ENCODE measurements around the gene MRPL48.

- TF ChIP-seq, protein P1, sequence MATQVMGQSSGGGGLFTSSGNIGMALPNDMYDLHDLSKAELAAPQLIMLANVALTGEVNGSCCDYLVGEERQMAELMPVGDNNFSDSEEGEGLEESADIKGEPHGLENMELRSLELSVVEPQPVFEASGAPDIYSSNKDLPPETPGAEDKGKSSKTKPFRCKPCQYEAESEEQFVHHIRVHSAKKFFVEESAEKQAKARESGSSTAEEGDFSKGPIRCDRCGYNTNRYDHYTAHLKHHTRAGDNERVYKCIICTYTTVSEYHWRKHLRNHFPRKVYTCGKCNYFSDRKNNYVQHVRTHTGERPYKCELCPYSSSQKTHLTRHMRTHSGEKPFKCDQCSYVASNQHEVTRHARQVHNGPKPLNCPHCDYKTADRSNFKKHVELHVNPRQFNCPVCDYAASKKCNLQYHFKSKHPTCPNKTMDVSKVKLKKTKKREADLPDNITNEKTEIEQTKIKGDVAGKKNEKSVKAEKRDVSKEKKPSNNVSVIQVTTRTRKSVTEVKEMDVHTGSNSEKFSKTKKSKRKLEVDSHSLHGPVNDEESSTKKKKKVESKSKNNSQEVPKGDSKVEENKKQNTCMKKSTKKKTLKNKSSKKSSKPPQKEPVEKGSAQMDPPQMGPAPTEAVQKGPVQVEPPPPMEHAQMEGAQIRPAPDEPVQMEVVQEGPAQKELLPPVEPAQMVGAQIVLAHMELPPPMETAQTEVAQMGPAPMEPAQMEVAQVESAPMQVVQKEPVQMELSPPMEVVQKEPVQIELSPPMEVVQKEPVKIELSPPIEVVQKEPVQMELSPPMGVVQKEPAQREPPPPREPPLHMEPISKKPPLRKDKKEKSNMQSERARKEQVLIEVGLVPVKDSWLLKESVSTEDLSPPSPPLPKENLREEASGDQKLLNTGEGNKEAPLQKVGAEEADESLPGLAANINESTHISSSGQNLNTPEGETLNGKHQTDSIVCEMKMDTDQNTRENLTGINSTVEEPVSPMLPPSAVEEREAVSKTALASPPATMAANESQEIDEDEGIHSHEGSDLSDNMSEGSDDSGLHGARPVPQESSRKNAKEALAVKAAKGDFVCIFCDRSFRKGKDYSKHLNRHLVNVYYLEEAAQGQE (IDR thresholded peaks at IDR 0.05), result no peak
- TF ChIP-seq, protein P2, sequence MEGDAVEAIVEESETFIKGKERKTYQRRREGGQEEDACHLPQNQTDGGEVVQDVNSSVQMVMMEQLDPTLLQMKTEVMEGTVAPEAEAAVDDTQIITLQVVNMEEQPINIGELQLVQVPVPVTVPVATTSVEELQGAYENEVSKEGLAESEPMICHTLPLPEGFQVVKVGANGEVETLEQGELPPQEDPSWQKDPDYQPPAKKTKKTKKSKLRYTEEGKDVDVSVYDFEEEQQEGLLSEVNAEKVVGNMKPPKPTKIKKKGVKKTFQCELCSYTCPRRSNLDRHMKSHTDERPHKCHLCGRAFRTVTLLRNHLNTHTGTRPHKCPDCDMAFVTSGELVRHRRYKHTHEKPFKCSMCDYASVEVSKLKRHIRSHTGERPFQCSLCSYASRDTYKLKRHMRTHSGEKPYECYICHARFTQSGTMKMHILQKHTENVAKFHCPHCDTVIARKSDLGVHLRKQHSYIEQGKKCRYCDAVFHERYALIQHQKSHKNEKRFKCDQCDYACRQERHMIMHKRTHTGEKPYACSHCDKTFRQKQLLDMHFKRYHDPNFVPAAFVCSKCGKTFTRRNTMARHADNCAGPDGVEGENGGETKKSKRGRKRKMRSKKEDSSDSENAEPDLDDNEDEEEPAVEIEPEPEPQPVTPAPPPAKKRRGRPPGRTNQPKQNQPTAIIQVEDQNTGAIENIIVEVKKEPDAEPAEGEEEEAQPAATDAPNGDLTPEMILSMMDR (IDR thresholded peaks at IDR 0.05; ENCODE audit: low read depth, low read length, missing input control), result no peak
- TF ChIP-seq RAD21 (IDR thresholded peaks at IDR 0.05), result no peak
- TF ChIP-seq GABPA (IDR thresholded peaks at IDR 0.05 in 1 of 2, conservative IDR thresholded peaks at IDR 0.05 in 1 of 2), result no peak
- TF ChIP-seq MAX (IDR thresholded peaks at IDR 0.05), result no peak
- TF ChIP-seq JUND (IDR thresholded peaks at IDR 0.05), result no peak
- no peak for TF ChIP-seq HNF4G (IDR thresholded peaks at IDR 0.05)
- TF ChIP-seq YY1 (IDR thresholded peaks at IDR 0.05), result no peak
- TF ChIP-seq HNF4A (conservative IDR thresholded peaks at IDR 0.05), result no peak
- TF ChIP-seq TAF1 (conservative IDR thresholded peaks at IDR 0.05), result no peak
- no peak for TF ChIP-seq EGR1 (IDR thresholded peaks at IDR 0.05; ENCODE audit: low read depth in 2 of 2)
- TF ChIP-seq, protein P3, sequence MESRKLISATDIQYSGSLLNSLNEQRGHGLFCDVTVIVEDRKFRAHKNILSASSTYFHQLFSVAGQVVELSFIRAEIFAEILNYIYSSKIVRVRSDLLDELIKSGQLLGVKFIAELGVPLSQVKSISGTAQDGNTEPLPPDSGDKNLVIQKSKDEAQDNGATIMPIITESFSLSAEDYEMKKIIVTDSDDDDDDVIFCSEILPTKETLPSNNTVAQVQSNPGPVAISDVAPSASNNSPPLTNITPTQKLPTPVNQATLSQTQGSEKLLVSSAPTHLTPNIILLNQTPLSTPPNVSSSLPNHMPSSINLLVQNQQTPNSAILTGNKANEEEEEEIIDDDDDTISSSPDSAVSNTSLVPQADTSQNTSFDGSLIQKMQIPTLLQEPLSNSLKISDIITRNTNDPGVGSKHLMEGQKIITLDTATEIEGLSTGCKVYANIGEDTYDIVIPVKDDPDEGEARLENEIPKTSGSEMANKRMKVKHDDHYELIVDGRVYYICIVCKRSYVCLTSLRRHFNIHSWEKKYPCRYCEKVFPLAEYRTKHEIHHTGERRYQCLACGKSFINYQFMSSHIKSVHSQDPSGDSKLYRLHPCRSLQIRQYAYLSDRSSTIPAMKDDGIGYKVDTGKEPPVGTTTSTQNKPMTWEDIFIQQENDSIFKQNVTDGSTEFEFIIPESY (IDR thresholded peaks at IDR 0.05), result no peak
- TF ChIP-seq, protein P4, sequence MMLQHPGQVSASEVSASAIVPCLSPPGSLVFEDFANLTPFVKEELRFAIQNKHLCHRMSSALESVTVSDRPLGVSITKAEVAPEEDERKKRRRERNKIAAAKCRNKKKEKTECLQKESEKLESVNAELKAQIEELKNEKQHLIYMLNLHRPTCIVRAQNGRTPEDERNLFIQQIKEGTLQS (IDR thresholded peaks at IDR 0.05), result no peak
Observed at GRCh38 chr11:73912026-73912425, 124.4 kb downstream of the MRPL48 start.
